ENCODE results near the gene SLC39A10. TPM values are rescaled to one million over a fixed set of nuclear protein-coding genes. Genes with fewer than 3 reads are reported as not detected.
"Not testable (repeated sequence)": the region's sequence is repeated elsewhere in the genome, so short reads cannot be mapped to it uniquely, and the experiment has no call there.

Gene SLC39A10
- total RNA-seq, 1 donor from 2014 or later: 8.6 TPM

DNA sequence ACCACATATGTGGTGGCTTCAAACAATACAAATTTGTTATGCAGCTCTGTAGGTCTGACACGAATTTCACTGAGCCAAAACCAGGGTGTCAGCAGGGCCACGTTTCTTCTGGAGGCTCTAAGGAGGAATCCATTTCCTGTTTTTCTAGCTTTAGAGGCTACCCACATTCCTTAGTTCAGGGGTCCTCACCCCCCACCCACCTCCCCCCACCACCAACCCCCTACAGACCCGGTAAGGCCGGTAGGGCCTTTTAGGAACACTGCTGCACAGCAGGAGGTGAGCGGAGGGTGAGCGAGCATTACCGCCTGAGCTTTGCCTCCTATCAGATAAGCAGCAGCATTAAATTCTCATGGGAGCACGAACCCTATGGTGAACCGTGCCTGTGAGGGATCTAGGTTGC, 10.6 kb upstream of the SLC39A10 start:
- TF ChIP-seq, protein P1, sequence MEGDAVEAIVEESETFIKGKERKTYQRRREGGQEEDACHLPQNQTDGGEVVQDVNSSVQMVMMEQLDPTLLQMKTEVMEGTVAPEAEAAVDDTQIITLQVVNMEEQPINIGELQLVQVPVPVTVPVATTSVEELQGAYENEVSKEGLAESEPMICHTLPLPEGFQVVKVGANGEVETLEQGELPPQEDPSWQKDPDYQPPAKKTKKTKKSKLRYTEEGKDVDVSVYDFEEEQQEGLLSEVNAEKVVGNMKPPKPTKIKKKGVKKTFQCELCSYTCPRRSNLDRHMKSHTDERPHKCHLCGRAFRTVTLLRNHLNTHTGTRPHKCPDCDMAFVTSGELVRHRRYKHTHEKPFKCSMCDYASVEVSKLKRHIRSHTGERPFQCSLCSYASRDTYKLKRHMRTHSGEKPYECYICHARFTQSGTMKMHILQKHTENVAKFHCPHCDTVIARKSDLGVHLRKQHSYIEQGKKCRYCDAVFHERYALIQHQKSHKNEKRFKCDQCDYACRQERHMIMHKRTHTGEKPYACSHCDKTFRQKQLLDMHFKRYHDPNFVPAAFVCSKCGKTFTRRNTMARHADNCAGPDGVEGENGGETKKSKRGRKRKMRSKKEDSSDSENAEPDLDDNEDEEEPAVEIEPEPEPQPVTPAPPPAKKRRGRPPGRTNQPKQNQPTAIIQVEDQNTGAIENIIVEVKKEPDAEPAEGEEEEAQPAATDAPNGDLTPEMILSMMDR (IDR thresholded peaks at IDR 0.05; ENCODE audit: borderline replicate concordance): no peak
- no peaks in the 10 kb centered on the region for H3K9me3 ChIP-seq (replicated peaks)
- H3K27me3 ChIP-seq (ENCODE audit: low read depth): no peaks in the 10 kb centered on the region
- intact Hi-C loops (cut with micrococcal nuclease): no loop called here
- no peak overlapping the region for H3K4me3 ChIP-seq
- no peak for DNase-seq
- H3K27ac ChIP-seq (replicated peaks): no peak overlapping the region
- no peaks in the 10 kb centered on the region for H3K4me1 ChIP-seq
- no peaks in the 10 kb centered on the region for H3K36me3 ChIP-seq

GRCh38 chr2:195647302-195647701, 9.7 kb upstream of the SLC39A10 start:
- no peaks in the 10 kb centered on the region for H3K4me1 ChIP-seq
- DNase-seq: no peak
- no peaks in the 10 kb centered on the region for H3K9me3 ChIP-seq (replicated peaks)
- H3K4me3 ChIP-seq: no peak overlapping the region
- TF ChIP-seq, protein P1 (IDR thresholded peaks at IDR 0.05; ENCODE audit: borderline replicate concordance): no peak
- no peaks in the 10 kb centered on the region for H3K27me3 ChIP-seq (ENCODE audit: low read depth)
- no peaks in the 10 kb centered on the region for H3K36me3 ChIP-seq
- intact Hi-C loops (cut with micrococcal nuclease): no loop called here
- no peak overlapping the region for H3K27ac ChIP-seq (replicated peaks)

GRCh38 chr2:195648370-195648769, 8.7 kb upstream of the SLC39A10 start:
- H3K9me3 ChIP-seq (replicated peaks); H3K36me3 ChIP-seq; H3K4me1 ChIP-seq; intact Hi-C loops (cut with micrococcal nuclease); H3K27me3 ChIP-seq (ENCODE audit: low read depth); DNase-seq; H3K4me3 ChIP-seq; H3K27ac ChIP-seq (replicated peaks): not testable (repeated sequence)

DNA sequence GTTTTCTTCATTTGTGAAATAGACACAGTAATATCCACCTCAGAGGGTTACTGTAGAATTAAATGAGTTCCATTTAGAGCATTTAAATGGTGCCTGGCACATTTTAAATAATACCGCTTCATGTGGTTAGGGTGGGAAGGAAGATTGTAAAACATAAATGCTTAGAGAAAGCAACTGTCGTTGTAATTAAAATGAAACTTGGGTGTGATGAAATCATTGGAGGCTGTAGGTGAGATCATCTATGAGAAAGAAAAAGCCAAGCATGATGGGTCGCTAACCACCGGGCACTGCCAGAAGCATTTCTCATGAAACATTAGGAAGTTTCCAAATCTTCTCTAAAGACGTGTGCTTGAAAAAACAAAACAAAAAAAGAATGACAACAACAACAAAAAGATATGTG, 8.2 kb upstream of the SLC39A10 start:
- no peaks in the 10 kb centered on the region for H3K36me3 ChIP-seq
- no peak overlapping the region for H3K27ac ChIP-seq (replicated peaks)
- no peak overlapping the region for H3K4me3 ChIP-seq
- intact Hi-C loops (cut with micrococcal nuclease): no loop called here
- H3K9me3 ChIP-seq (replicated peaks): no peaks in the 10 kb centered on the region
- H3K27me3 ChIP-seq (ENCODE audit: low read depth): no peaks in the 10 kb centered on the region
- TF ChIP-seq, protein P1 (IDR thresholded peaks at IDR 0.05; ENCODE audit: borderline replicate concordance): no peak
- DNase-seq: no peak
- H3K4me1 ChIP-seq: no peaks in the 10 kb centered on the region

DNA sequence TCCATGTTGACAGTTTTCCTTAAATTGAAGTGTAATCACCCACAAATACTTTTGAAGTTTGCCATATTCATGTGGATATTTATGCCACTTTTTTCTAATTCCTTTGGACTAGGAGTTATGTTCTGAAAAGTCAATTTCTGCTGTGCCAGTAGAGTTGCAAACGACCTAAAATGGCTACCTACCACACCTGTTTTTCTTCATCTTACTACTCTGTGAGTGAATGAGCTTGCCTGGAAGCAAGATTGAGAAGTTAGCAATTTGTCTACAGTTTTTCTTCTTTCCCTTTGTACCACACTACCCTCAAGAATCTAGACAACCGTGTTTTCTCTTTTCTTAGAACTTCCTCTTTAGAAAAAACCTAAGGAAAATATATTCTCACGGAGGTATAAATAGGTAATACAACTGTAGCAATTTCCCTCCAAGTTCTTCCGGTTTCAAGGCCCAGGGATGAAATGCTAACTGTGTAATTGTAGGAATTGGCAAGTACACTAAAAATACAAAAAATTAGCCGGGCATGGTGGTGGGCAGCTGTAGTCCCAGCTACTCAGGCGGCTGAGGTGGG, 7.3 kb upstream of the SLC39A10 start:
- intact Hi-C loops (cut with micrococcal nuclease): no loop called here
- Histone ChIP-seq H3K27me3 (ENCODE audit: low read depth) (no peaks in the 10 kb centered on the region), H3K27ac (replicated peaks) (no peak overlapping the region), H3K4me1 (no peaks in the 10 kb centered on the region), H3K36me3 (no peaks in the 10 kb centered on the region), H3K9me3 (replicated peaks) (no peaks in the 10 kb centered on the region), H3K4me3 (no peak overlapping the region)
- DNase-seq: no peak
- TF ChIP-seq, protein P1 (IDR thresholded peaks at IDR 0.05; ENCODE audit: borderline replicate concordance): no peak

GRCh38 chr2:195651046-195651445, 6.0 kb upstream of the SLC39A10 start:
- intact Hi-C loops (cut with micrococcal nuclease): no loop called here
- no peak overlapping the region for H3K27ac ChIP-seq (replicated peaks)
- H3K9me3 ChIP-seq (replicated peaks): no peaks in the 10 kb centered on the region
- H3K4me3 ChIP-seq: no peak overlapping the region
- no peak for DNase-seq
- H3K36me3 ChIP-seq: no peaks in the 10 kb centered on the region
- no peaks in the 10 kb centered on the region for H3K27me3 ChIP-seq (ENCODE audit: low read depth)
- TF ChIP-seq, protein P1 (IDR thresholded peaks at IDR 0.05; ENCODE audit: borderline replicate concordance): no peak
- peaks cover under 1% of the 10 kb centered on the region for H3K4me1 ChIP-seq

Data from left ventricle myocardium inferior (tissue), 1 donor.